SU-DHL-6 (cell line): ENCODE results near the gene HTR2B.

Experiments
- EZH2phosphoT487 ChIP-seq: fragments of 200-600 bp; sonication (generic), shearing (Covaris generic); conservative IDR thresholded peaks from 2 replicates; pipeline ENCODE4 v1.6.1; 2018; ENCODE audit warnings: mild to moderate bottlenecking, antibody characterized with exemption, low read length, moderate library complexity, mixed read lengths
- TF ChIP-seq, protein P1 (sequence below): fragments of 200-600 bp; sonication (generic); IDR thresholded peaks from one replicate; pipeline ENCODE4 v1.5.1; 2017; ENCODE audit warnings: antibody characterized with exemption, mild to moderate bottlenecking, low read length, moderate library complexity; ENCODE audit not compliant: insufficient read depth, poor library complexity, severe bottlenecking

DNA sequence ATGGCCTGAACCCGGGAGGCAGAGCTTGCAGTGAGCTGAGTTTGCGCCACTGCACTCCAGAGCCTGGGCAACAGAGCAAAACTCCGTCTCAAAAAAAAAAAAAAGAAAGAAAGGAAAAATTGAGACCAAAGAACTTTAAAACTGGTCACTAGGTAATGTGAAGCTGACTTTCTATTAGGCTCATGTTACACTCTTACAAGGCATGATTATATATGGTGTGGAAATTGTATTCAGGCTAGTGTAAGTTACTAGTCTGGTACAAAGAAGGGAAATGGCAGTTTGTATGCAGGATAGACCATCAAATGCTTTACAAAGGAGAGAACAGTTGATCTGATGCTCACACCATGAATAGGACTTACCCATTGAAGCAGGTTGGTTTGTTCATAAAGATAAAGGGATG is 38.2 kb upstream of the HTR2B start:
- TF ChIP-seq, protein P1, sequence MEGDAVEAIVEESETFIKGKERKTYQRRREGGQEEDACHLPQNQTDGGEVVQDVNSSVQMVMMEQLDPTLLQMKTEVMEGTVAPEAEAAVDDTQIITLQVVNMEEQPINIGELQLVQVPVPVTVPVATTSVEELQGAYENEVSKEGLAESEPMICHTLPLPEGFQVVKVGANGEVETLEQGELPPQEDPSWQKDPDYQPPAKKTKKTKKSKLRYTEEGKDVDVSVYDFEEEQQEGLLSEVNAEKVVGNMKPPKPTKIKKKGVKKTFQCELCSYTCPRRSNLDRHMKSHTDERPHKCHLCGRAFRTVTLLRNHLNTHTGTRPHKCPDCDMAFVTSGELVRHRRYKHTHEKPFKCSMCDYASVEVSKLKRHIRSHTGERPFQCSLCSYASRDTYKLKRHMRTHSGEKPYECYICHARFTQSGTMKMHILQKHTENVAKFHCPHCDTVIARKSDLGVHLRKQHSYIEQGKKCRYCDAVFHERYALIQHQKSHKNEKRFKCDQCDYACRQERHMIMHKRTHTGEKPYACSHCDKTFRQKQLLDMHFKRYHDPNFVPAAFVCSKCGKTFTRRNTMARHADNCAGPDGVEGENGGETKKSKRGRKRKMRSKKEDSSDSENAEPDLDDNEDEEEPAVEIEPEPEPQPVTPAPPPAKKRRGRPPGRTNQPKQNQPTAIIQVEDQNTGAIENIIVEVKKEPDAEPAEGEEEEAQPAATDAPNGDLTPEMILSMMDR = no peak
- TF ChIP-seq EZH2phosphoT487 = no peak
